AG04450 (cell line): Measurements from ENCODE around the gene TRIOBP. TPM values are rescaled to one million over a fixed set of nuclear protein-coding genes. Genes with fewer than 3 reads are reported as not detected.

Experiments
- CTCF ChIA-PET: fragments of 300-600, 350-600 bp; formaldehyde crosslinking; extraction: SDS; loops from one replicate; lab custom pipeline; 2022; ENCODE audit warnings: antibody characterized with exemption, inconsistent platforms; lab: Charles Lee
- POLR2A ChIA-PET: fragments of 350-600 bp; formaldehyde crosslinking; extraction: SDS; loops from one replicate; lab custom pipeline; 2021; ENCODE audit warnings: antibody characterized with exemption, inconsistent platforms; lab: Yijun Ruan, JAX
- DNase-seq: peaks from one replicate; pipeline ENCODE4 v3.0.0-alpha.2; 2011; ENCODE audit warnings: low read depth, low spot score
- H3K27ac ChIP-seq: one replicate; pipeline ENCODE4 v1.5.1; 2012; ENCODE audit warnings: low read depth, low read length, control low read depth
- H3K27me3 ChIP-seq: one replicate; pipeline ENCODE4 v1.6.0; 2012; ENCODE audit warnings: low read length; ENCODE audit not compliant: control insufficient read depth, insufficient read depth
- H3K4me3 ChIP-seq: 2 replicates; pipeline ENCODE4 v1.5.1; 2011; ENCODE audit warnings: mild to moderate bottlenecking, low read depth, low read length, control low read depth
- H3K9me3 ChIP-seq: 2 replicates; pipeline ENCODE4 v1.5.1; 2012; ENCODE audit warnings: low read length; ENCODE audit not compliant: control insufficient read depth, insufficient read depth
- CTCF ChIP-seq: IDR thresholded peaks from 2 replicates; pipeline ENCODE4 v1.5.1; 2011; ENCODE audit warnings: low read depth, low read length, control low read depth, inconsistent platforms
- polyA plus RNA-seq: library from polyadenylated mRNA; depleted of rRNA; stranded (reverse); fragments of >200 nt; gene quantifications from 2 replicates; pipeline ENCODE4 v1.2.3, GENCODE V29; 2011

Gene TRIOBP
- polyA plus RNA-seq, 1 experiment = 37.0 TPM

- no peak for DNase-seq
- CTCF ChIA-PET = interaction anchor here (0.5 to 0.6 kb wide), 2 partner anchors 28 kb away, joined by 3 read pairs; no protein-coding TSS in a partner anchor
- H3K27me3 ChIP-seq = no peaks in the 10 kb centered on the region
- no peak overlapping the region for H3K27ac ChIP-seq
- POLR2A ChIA-PET = interaction anchor here (0.7 to 1.0 kb wide), 2 partner anchors 13 to 66 kb away, joined by 3 read pairs; no protein-coding TSS in a partner anchor
- H3K4me3 ChIP-seq = no peak overlapping the region
- TF ChIP-seq CTCF = no peak
- H3K9me3 ChIP-seq = no peaks in the 10 kb centered on the region
Observed at GRCh38 chr22:37763012-37763411, 66.2 kb downstream of the TRIOBP start.

- H3K27me3 ChIP-seq = no peaks in the 10 kb centered on the region
- no peak overlapping the region for H3K27ac ChIP-seq
- ChIA-PET CTCF (interaction anchor here (0.5 kb wide), 1 partner anchor 28 kb away, joined by 3 read pairs; no protein-coding TSS in a partner anchor), POLR2A (no interaction called here)
- no peaks in the 10 kb centered on the region for H3K9me3 ChIP-seq
- TF ChIP-seq CTCF = no peak
- H3K4me3 ChIP-seq = no peak overlapping the region
- DNase-seq = no peak
Observed at GRCh38 chr22:37763652-37764051, 66.8 kb downstream of the TRIOBP start.

- Histone ChIP-seq H3K27me3 (no peaks in the 10 kb centered on the region), H3K27ac (no peak overlapping the region), H3K9me3 (no peaks in the 10 kb centered on the region; the same call in 1 of the 2 replicates), H3K4me3 (no peak overlapping the region)
- POLR2A ChIA-PET = no interaction called here
- no peak for TF ChIP-seq CTCF
- DNase-seq = no peak
- CTCF ChIA-PET = interaction anchor here (0.6 kb wide), 1 partner anchor 98 kb away, joined by 3 read pairs; no protein-coding TSS in a partner anchor
Observed at GRCh38 chr22:37764622-37765021, 67.8 kb downstream of the TRIOBP start.

- Histone ChIP-seq H3K27ac (no peak overlapping the region), H3K4me3 (no peak overlapping the region), H3K27me3 (no peaks in the 10 kb centered on the region), H3K9me3 (no peaks in the 10 kb centered on the region; the same call in 1 of the 2 replicates)
- ChIA-PET CTCF (no interaction called here), POLR2A (no interaction called here)
- no peak for TF ChIP-seq CTCF
- DNase-seq = no peak
Observed at GRCh38 chr22:37765498-37765897, 68.7 kb downstream of the TRIOBP start.

- Histone ChIP-seq H3K27ac (no peak overlapping the region), H3K9me3 (no peaks in the 10 kb centered on the region; the same call in 1 of the 2 replicates), H3K27me3 (no peaks in the 10 kb centered on the region), H3K4me3 (no peak overlapping the region)
- DNase-seq = no peak
- ChIA-PET POLR2A (interaction anchor here (0.5 to 1.9 kb wide), 2 partner anchors 10 to 12 kb away, joined by 7 to 8 read pairs; no protein-coding TSS in a partner anchor), CTCF (interaction anchor here (0.6 kb wide), 1 partner anchor 348 kb away, joined by 3 read pairs; no protein-coding TSS in a partner anchor)
- no peak for TF ChIP-seq CTCF
Observed at GRCh38 chr22:37765953-37766576, 69.2 kb downstream of the TRIOBP start.
